K562 (cell line): Measurements from ENCODE around the gene EPGN. TPM values are rescaled to one million over a fixed set of nuclear protein-coding genes. Genes with fewer than 3 reads are reported as not detected.

Source experiments
- ATAC-seq: fragments of 200-7000 bp; cut with Tn5 transposase; 3 replicates; pipeline ENCODE4 v1.9.1; 2020; ENCODE audit warnings: moderate library complexity
- BruUV-seq: library from RNA; stranded (reverse); fragments of 400-500 nt; replicated peaks from 2 replicates; lab custom pipeline; 2021; lab: Mats Ljungman, UMichigan
- CTCF ChIA-PET: fragments of 300-600 bp; formaldehyde crosslinking; extraction: SDS; loops from one replicate; lab custom pipeline; 2021; ENCODE audit warnings: low intra/inter-chr PET ratio; lab: Yijun Ruan, JAX
- POLR2A ChIA-PET: fragments of 300-600, 350-650 bp; sonication (Branson Sonifier 250); formaldehyde crosslinking; extraction: SDS; loops from one replicate; lab custom pipeline; 2021; ENCODE audit warnings: antibody characterized with exemption, inconsistent platforms; lab: Yijun Ruan, JAX
- DNase-seq, 4 experiments: peaks; one replicate each; pipeline versions ENCODE4 v3.0.0 to v3.0.0-alpha.2; 2011 to 2018; ENCODE audit warnings: low spot score in 3 of 4, mixed read lengths in 3 of 4; ENCODE audit errors: extremely low read depth in 1 of 4
- FAIRE-seq: peaks from 2 replicates; lab custom pipeline; 2011; peaks lifted over from hg19 to GRCh38; lab: Jason Lieb, UNC
- H2AFZ ChIP-seq: 2 replicates; pipeline ENCODE4 v1.6.0; 2011; ENCODE audit warnings: low read depth, low read length, control low read depth, inconsistent platforms
- H3K27ac ChIP-seq: fragments of 200-600 bp; 3 replicates; pipeline ENCODE4 v1.8.0; 2011; ENCODE audit warnings: low read depth, mild to moderate bottlenecking, control low read depth, inconsistent platforms, low read length, moderate library complexity, mixed read lengths; ENCODE audit errors: extremely low read depth
- H3K27me3 ChIP-seq, 2 experiments: fragments of 300-600 bp in 1 of 2; 2 replicates in 1 of 2; 3 replicates in 1 of 2; pipeline versions ENCODE4 v1.6.0 to v1.8.0; 2011; ENCODE audit warnings: inconsistent platforms in 2 of 2, low read length in 2 of 2, mild to moderate bottlenecking in 1 of 2, mixed read lengths in 1 of 2, moderate library complexity in 1 of 2; ENCODE audit not compliant: control insufficient read depth in 2 of 2, insufficient read depth in 2 of 2
- H3K36me3 ChIP-seq: fragments of 300-600 bp; 3 replicates; pipeline ENCODE4 v1.8.0; 2011; ENCODE audit warnings: mild to moderate bottlenecking, low read length, inconsistent platforms; ENCODE audit not compliant: control insufficient read depth, insufficient read depth
- H3K4me1 ChIP-seq, 2 experiments: fragments of 200-600 bp in 1 of 2; replicated peaks in 1 of 2; 2 replicates in 1 of 2; 3 replicates in 1 of 2; pipeline versions ENCODE4 v1.5.1 to v1.8.0; 2011; ENCODE audit warnings: inconsistent platforms in 2 of 2, low read length in 2 of 2, mild to moderate bottlenecking in 1 of 2, mixed read lengths in 1 of 2, moderate library complexity in 1 of 2; ENCODE audit not compliant: control insufficient read depth in 2 of 2, insufficient read depth in 2 of 2
- H3K4me2 ChIP-seq: 2 replicates; pipeline ENCODE4 v1.6.1; 2011; ENCODE audit warnings: low read length, control low read depth, inconsistent platforms, mixed read lengths; ENCODE audit not compliant: insufficient read depth
- H3K4me3 ChIP-seq: fragments of 200-600 bp; sonication (generic), shearing (Covaris generic); 2 replicates; pipeline ENCODE4 v1.5.1; 2016; ENCODE audit warnings: control low read depth, inconsistent platforms
- H3K79me2 ChIP-seq: fragments of 200-600 bp; 3 replicates; pipeline ENCODE4 v1.8.0; 2011; ENCODE audit warnings: low read length, inconsistent platforms; ENCODE audit not compliant: control insufficient read depth, insufficient read depth
- H3K9ac ChIP-seq, 2 experiments: 2 replicates each; pipeline versions ENCODE4 v1.6.0 to v1.6.1; 2011; ENCODE audit warnings: low read depth in 2 of 2, low read length in 2 of 2, control low read depth in 1 of 2, inconsistent platforms in 1 of 2, mild to moderate bottlenecking in 1 of 2, mixed read lengths in 1 of 2; ENCODE audit not compliant: insufficient read depth in 1 of 2
- H3K9me1 ChIP-seq: one replicate; pipeline ENCODE4 v1.6.0; 2011; ENCODE audit warnings: inconsistent platforms, mild to moderate bottlenecking, low read length, moderate library complexity; ENCODE audit not compliant: control insufficient read depth, insufficient read depth
- H3K9me3 ChIP-seq: replicated peaks from 2 replicates; pipeline ENCODE4 v1.5.1; 2011; ENCODE audit warnings: low read depth, low read length, inconsistent platforms; ENCODE audit not compliant: control insufficient read depth, insufficient read depth
- H4K20me1 ChIP-seq: replicated peaks from 2 replicates; pipeline ENCODE4 v1.6.1; 2011; ENCODE audit warnings: low read length, inconsistent platforms, mixed read lengths; ENCODE audit not compliant: control insufficient read depth, insufficient read depth
- BCL6 ChIP-seq: fragments of 250-450 bp; sonication (Bioruptor Pico); IDR thresholded peaks from 2 replicates; pipeline ENCODE4 v1.4.0; 2020
- CXXC5 ChIP-seq: fragments of 250-450 bp; sonication (Bioruptor Pico); IDR thresholded peaks from 2 replicates; pipeline ENCODE4 v1.8.0; 2022; ENCODE audit warnings: inconsistent platforms, mild to moderate bottlenecking, moderate library complexity
- FOXK1 ChIP-seq: sonication (generic); formaldehyde crosslinking; IDR thresholded peaks from 2 replicates; pipeline ENCODE4 v1.8.0; 2022; ENCODE audit warnings: missing genetic modification reagents, mild to moderate bottlenecking, borderline replicate concordance
- KLF6 ChIP-seq: fragments of 250-450 bp; sonication (Bioruptor Pico); IDR thresholded peaks from 2 replicates; pipeline ENCODE4 v1.4.0; 2020; ENCODE audit warnings: mild to moderate bottlenecking, moderate library complexity, borderline replicate concordance
- NR2C2 ChIP-seq, 2 experiments: fragments of 200-800 bp in 1 of 2; sonication (Bioruptor generic) in 1 of 2; sonication (generic) in 1 of 2; formaldehyde crosslinking in 1 of 2; IDR thresholded peaks; 2 replicates each; pipeline versions ENCODE4 v1.6.1 to v1.8.0; 2016 to 2022; ENCODE audit warnings: mild to moderate bottlenecking in 1 of 2, missing compliant biosample characterization in 1 of 2, missing genetic modification characterization in 1 of 2, missing genetic modification reagents in 1 of 2
- WGBS: fragments of 100-300 bp; shearing (Covaris generic); methylation state at CpG from one replicate; pipeline ENCODE4 v1.1.6; 2016; ENCODE audit warnings: low coverage, mixed read lengths; ENCODE audit not compliant: insufficient coverage; ENCODE audit errors: missing lambda C conversion rate; 5-methylcytosine and 5-hydroxymethylcytosine counted together
- in situ Hi-C: fragments of 300-500 bp; cut with MboI; formaldehyde crosslinking; loops from 4 replicates; pipeline ENCODE4 v1.15.0; 2018; ENCODE audit warnings: inconsistent platforms, mixed read lengths
- intact Hi-C: fragments of 100-400 bp; cut with micrococcal nuclease; formaldehyde crosslinking; loops from 2 replicates; pipeline ENCODE4 v1.14.2; 2022
- polyA plus RNA-seq, 8 experiments: library from polyadenylated mRNA; depleted of rRNA in 4 of 8; stranded (reverse) in 5 of 8; unstranded in 3 of 8; fragments of >200 nt; fragmentation: Nextera tagmentation in 2 of 8; fragmentation: Illumina TruSeq in 1 of 8; extraction: Ambion mirVana in 2 of 8; extraction: Trizol in 1 of 8; gene quantifications; 2 replicates each; pipeline versions ENCODE4 v1.2.1 to v1.2.3, GENCODE V29; 2011 to 2014; ENCODE audit warnings: inconsistent platforms in 1 of 8, missing spikeins in 1 of 8
- total RNA-seq, 7 experiments: library from RNA; depleted of rRNA in 6 of 7; stranded (reverse); fragments of >200 nt in 6 of 7; fragmentation: Illumina TruSeq in 2 of 7; extraction: Trizol in 2 of 7; gene quantifications; 2 replicates each; pipeline versions ENCODE4 v1.2.1 to v1.2.3, GENCODE V29; 2011 to 2021; ENCODE audit warnings: low replicate concordance in 1 of 7

The EPGN gene
- total and polyA plus RNA-seq, 9 of the 15 experiments (the other 6 are each of a cell fraction or from before 2014, with no cell fraction given) = 0.10 to 0.56 TPM; not detected in 7

DNA sequence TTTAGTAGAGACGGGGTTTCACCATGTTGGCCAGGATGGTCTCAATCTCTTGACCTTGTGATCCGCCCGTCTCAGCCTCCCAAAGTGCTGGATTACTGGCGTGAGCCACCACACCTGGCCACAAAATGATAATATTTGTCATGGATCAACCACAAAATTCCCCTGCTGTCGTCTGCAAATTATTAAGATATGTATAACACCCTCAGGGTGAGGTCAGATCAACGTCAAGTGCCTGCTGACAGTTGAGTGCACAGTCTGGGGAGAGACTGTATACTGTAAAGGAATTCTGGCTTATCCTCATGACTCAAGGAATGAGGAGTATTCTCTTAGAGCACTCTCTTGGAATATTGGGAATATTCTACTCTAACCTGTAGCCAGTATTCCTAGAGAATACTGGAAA, 11.2 kb downstream of the EPGN start:
- Histone ChIP-seq H3K4me2 (no peak overlapping the region), H3K9ac (no peak overlapping the region), H4K20me1 (no peaks in the 10 kb centered on the region), H3K27me3 (no peaks in the 10 kb centered on the region), H3K9me1 (no peaks in the 10 kb centered on the region), H2AFZ (no peak overlapping the region), H3K9me3 (no peaks in the 10 kb centered on the region), H3K79me2 (peaks cover 96% of the 10 kb centered on the region), H3K36me3 (peaks cover 27% of the 10 kb centered on the region), H3K4me1 (peaks cover 5 to 25% of the 10 kb centered on the region in 2 experiments), H3K4me3 (no peak overlapping the region), H3K27ac (no peak overlapping the region)
- BruUV-seq = no TSS peak
- intact Hi-C loops (no loop called here), in situ Hi-C loops (loop anchor here (10.0 kb wide), 1 partner anchor 215 kb away; no protein-coding TSS in a partner anchor)
- POLR2A ChIA-PET = interaction anchor here (1.4 to 2.9 kb wide), 2 partner anchors 10 to 352 kb away, joined by 6 to 7 read pairs; no protein-coding TSS in a partner anchor
- ATAC-seq = no peak
- 75% methylated on average over 6 of the region's 6 CpGs for WGBS
- DNase-seq = no peak
- no peak for FAIRE-seq
- CTCF ChIA-PET = interaction anchor here (0.5 to 2.5 kb wide), 7 partner anchors 90 to 919 kb away, joined by 3 to 10 read pairs (median 3); no protein-coding TSS in a partner anchor
- TF ChIP-seq NR2C2 (CRISPR knock-in tag; IDR thresholded peaks at IDR 0.05) (no peak), NR2C2 (tag; IDR thresholded peaks at IDR 0.05) (no peak), FOXK1 (CRISPR knock-in tag) (no peak), CXXC5 (CRISPR knock-in tag) (no peak), KLF6 (no peak), BCL6 (CRISPR knock-in tag) (no peak)
